Panc1 (cell line): ENCODE results near the gene SEPTIN5. TPM values are rescaled to one million over a fixed set of nuclear protein-coding genes. Genes with fewer than 3 reads are reported as not detected.

ENCODE experiments used
- ATAC-seq: fragments of 200-7000 bp; cut with Tn5 transposase; 2 replicates; pipeline ENCODE4 v1.9.1; 2020; ENCODE audit warnings: mild to moderate bottlenecking, moderate library complexity
- BruUV-seq: library from RNA; stranded (reverse); fragments of 400-500 nt; replicated peaks from 2 replicates; lab custom pipeline; 2021; lab: Mats Ljungman, UMichigan
- CTCF ChIA-PET: fragments of 300-600 bp; sonication (Branson Sonifier 250); formaldehyde crosslinking; loops from one replicate; lab custom pipeline; 2022; ENCODE audit warnings: antibody characterized with exemption; lab: Charles Lee
- POLR2A ChIA-PET: fragments of 300-600 bp; sonication (Branson Sonifier 250); formaldehyde crosslinking; loops from one replicate; lab custom pipeline; 2022; ENCODE audit warnings: antibody characterized with exemption; lab: Charles Lee
- DNase-seq: peaks from one replicate; pipeline ENCODE4 v3.0.0-alpha.2; 2010; ENCODE audit warnings: low read depth, low spot score
- H3K27ac ChIP-seq: 2 replicates; pipeline ENCODE4 v1.5.1; 2011; ENCODE audit warnings: mild to moderate bottlenecking, low read length, inconsistent platforms
- H3K27me3 ChIP-seq: fragments of 200-500 bp; sonication (Bioruptor generic); 2 replicates; pipeline ENCODE4 v1.6.0; 2014; ENCODE audit warnings: low read length, inconsistent platforms; ENCODE audit not compliant: control insufficient read depth, insufficient read depth
- H3K36me3 ChIP-seq: fragments of 200-500 bp; sonication (Bioruptor generic); 2 replicates; pipeline ENCODE4 v1.5.1; 2014; ENCODE audit warnings: inconsistent platforms, mild to moderate bottlenecking, low read length, moderate library complexity; ENCODE audit not compliant: control insufficient read depth, insufficient read depth
- H3K4me1 ChIP-seq: 2 replicates; pipeline ENCODE4 v1.5.1; 2011; ENCODE audit warnings: inconsistent platforms, mild to moderate bottlenecking, low read length, moderate library complexity; ENCODE audit not compliant: control insufficient read depth, insufficient read depth
- H3K4me3 ChIP-seq, 2 experiments: 2 replicates each; pipeline ENCODE4 v1.5.1; 2011 to 2012; ENCODE audit warnings: low read depth in 2 of 2, low read length in 2 of 2, mild to moderate bottlenecking in 2 of 2, inconsistent platforms in 1 of 2, moderate library complexity in 1 of 2
- H3K9me3 ChIP-seq: fragments of 200-500 bp; sonication (Bioruptor generic); 2 replicates; pipeline ENCODE4 v1.5.1; 2014; ENCODE audit warnings: low read depth, mild to moderate bottlenecking, inconsistent platforms, low read length, moderate library complexity; ENCODE audit not compliant: control insufficient read depth, insufficient read depth
- POLR2AphosphoS5 ChIP-seq: IDR thresholded peaks from 2 replicates; pipeline ENCODE4 v1.6.1; 2012; ENCODE audit warnings: mild to moderate bottlenecking, low read depth, low read length, moderate library complexity
- SIN3A ChIP-seq: IDR thresholded peaks from 2 replicates; pipeline ENCODE4 v1.6.1; 2012; ENCODE audit warnings: low read depth, mild to moderate bottlenecking, low read length, moderate library complexity, borderline replicate concordance; ENCODE audit not compliant: insufficient read depth
- TCF7L2 ChIP-seq: IDR thresholded peaks from 2 replicates; pipeline ENCODE4 v1.6.1; 2011; ENCODE audit warnings: mild to moderate bottlenecking, low read depth, low read length, inconsistent platforms
- in situ Hi-C: cut with HindIII; loops from 2 replicates; pipeline ENCODE4 v1.10.0; 2016; ENCODE audit warnings: low sequenced_read_pairs, low pct_unique_long_range_greater_than_20kb
- intact Hi-C: fragments of 100-400 bp; cut with micrococcal nuclease; formaldehyde crosslinking; loops from one replicate; pipeline ENCODE4 v1.10.0; 2022; ENCODE audit not compliant: unreplicated experiment
- total RNA-seq: library from RNA; stranded (reverse); gene quantifications from one replicate; pipeline ENCODE4 v1.2.1, GENCODE V29; 2021; ENCODE audit not compliant: unreplicated experiment
- TF ChIP-seq, protein P1 (sequence below): fragments of 450-650 bp; IDR thresholded peaks from 2 replicates; pipeline ENCODE4 v1.5.1; 2017; ENCODE audit warnings: mild to moderate bottlenecking
- TF ChIP-seq, protein P2 (sequence below), 2 experiments: IDR thresholded peaks; 2 replicates each; pipeline ENCODE4 v1.6.1; 2011 to 2012; ENCODE audit warnings: low read depth in 2 of 2, control low read depth in 1 of 2, low read length in 1 of 2, mild to moderate bottlenecking in 1 of 2, moderate library complexity in 1 of 2; ENCODE audit not compliant: insufficient read depth in 1 of 2

Gene SEPTIN5
- total RNA-seq, 1 experiment from 2014 or later: 17.2 TPM

DNA sequence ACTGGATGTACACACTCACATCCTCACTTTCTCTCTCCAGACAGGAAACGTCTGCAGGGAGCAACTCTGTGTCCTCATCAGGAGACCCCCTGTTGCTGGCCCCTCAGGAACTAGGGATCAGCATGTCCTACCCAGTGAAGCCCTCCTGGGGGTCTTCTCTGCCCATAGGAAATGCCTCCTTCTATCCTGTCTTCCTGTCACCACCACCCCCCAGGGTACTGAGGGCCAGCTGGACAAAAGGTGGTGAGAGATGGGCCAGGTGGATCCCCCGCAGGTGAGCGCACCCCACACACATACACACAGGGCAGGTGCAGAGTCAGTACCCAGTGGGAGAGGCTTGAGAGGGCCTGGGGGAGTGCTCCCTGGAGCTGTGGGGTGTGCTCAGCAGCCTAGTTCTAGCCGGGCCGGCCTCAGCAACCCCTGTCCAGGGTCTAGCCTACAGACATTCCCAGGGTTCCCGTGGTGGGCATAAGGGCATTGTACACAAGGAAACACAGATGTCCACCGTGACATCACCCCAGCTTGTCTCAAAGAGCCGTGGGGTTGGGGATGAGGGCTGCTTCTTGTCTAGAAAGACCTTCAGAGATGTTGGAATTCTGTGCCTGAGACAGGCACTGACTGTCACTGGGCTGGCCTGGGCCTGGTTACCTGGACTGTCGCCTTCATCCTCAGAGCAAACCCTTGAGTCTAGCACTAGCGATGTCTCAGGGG lies 18.3 kb downstream of the SEPTIN5 start:
- no TSS peak for BruUV-seq
- H3K27ac ChIP-seq: no peak overlapping the region
- ATAC-seq: no peak
- ChIA-PET CTCF (no interaction called here), POLR2A (no interaction called here)
- intact Hi-C loops (no loop called here), in situ Hi-C loops (no loop called here)
- no peaks in the 10 kb centered on the region for H3K36me3 ChIP-seq
- no peaks in the 10 kb centered on the region; the same call in 1 of the 2 replicates for H3K4me1 ChIP-seq
- H3K27me3 ChIP-seq: no peaks in the 10 kb centered on the region
- DNase-seq: no peak
- H3K4me3 ChIP-seq: no peak overlapping the region
- no peak for TF ChIP-seq TCF7L2
- TF ChIP-seq, protein P1, sequence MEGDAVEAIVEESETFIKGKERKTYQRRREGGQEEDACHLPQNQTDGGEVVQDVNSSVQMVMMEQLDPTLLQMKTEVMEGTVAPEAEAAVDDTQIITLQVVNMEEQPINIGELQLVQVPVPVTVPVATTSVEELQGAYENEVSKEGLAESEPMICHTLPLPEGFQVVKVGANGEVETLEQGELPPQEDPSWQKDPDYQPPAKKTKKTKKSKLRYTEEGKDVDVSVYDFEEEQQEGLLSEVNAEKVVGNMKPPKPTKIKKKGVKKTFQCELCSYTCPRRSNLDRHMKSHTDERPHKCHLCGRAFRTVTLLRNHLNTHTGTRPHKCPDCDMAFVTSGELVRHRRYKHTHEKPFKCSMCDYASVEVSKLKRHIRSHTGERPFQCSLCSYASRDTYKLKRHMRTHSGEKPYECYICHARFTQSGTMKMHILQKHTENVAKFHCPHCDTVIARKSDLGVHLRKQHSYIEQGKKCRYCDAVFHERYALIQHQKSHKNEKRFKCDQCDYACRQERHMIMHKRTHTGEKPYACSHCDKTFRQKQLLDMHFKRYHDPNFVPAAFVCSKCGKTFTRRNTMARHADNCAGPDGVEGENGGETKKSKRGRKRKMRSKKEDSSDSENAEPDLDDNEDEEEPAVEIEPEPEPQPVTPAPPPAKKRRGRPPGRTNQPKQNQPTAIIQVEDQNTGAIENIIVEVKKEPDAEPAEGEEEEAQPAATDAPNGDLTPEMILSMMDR: no peak
- TF ChIP-seq SIN3A: no peak
- no peak for TF ChIP-seq POLR2AphosphoS5
- TF ChIP-seq, protein P2, sequence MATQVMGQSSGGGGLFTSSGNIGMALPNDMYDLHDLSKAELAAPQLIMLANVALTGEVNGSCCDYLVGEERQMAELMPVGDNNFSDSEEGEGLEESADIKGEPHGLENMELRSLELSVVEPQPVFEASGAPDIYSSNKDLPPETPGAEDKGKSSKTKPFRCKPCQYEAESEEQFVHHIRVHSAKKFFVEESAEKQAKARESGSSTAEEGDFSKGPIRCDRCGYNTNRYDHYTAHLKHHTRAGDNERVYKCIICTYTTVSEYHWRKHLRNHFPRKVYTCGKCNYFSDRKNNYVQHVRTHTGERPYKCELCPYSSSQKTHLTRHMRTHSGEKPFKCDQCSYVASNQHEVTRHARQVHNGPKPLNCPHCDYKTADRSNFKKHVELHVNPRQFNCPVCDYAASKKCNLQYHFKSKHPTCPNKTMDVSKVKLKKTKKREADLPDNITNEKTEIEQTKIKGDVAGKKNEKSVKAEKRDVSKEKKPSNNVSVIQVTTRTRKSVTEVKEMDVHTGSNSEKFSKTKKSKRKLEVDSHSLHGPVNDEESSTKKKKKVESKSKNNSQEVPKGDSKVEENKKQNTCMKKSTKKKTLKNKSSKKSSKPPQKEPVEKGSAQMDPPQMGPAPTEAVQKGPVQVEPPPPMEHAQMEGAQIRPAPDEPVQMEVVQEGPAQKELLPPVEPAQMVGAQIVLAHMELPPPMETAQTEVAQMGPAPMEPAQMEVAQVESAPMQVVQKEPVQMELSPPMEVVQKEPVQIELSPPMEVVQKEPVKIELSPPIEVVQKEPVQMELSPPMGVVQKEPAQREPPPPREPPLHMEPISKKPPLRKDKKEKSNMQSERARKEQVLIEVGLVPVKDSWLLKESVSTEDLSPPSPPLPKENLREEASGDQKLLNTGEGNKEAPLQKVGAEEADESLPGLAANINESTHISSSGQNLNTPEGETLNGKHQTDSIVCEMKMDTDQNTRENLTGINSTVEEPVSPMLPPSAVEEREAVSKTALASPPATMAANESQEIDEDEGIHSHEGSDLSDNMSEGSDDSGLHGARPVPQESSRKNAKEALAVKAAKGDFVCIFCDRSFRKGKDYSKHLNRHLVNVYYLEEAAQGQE (IDR thresholded peaks at IDR 0.05; ENCODE audit: insufficient read depth in 1 of 2, low read depth in 2 of 2, low read length in 1 of 2): no peak
- no peaks in the 10 kb centered on the region for H3K9me3 ChIP-seq

DNA sequence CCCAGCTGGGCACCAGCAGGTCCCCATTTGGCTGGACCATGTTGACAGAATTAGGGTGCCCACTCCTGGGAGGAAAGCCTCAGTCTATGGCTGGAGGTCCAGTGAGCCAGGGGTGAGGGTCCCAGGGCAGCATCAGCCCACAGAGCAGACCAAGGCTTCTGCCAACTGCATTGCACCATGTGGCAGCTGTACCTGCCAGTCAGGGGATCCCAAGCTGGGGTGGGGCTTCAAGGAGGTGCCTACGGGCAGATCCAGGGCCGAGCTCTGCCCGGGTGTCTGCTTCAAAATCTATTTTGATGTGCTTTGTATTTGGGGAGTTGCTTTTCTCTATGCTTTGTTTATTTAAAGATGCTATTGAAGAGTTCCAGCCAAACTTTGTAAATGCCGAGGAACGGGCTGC lies 19.5 kb downstream of the SEPTIN5 start:
- Histone ChIP-seq H3K9me3 (no peaks in the 10 kb centered on the region), H3K36me3 (no peaks in the 10 kb centered on the region), H3K27me3 (no peaks in the 10 kb centered on the region), H3K27ac (no peak overlapping the region), H3K4me1 (no peaks in the 10 kb centered on the region; the same call in 1 of the 2 replicates), H3K4me3 (no peak overlapping the region)
- no TSS peak for BruUV-seq
- TF ChIP-seq TCF7L2 (no peak), POLR2AphosphoS5 (no peak), SIN3A (no peak)
- TF ChIP-seq, protein P1: no peak
- TF ChIP-seq, protein P2 (IDR thresholded peaks at IDR 0.05; ENCODE audit: insufficient read depth in 1 of 2, low read depth in 2 of 2, low read length in 1 of 2): no peak
- ATAC-seq (no peak), DNase-seq (no peak)
- in situ Hi-C loops (no loop called here), intact Hi-C loops (no loop called here)
- ChIA-PET POLR2A (no interaction called here), CTCF (no interaction called here)
